CD4-positive, alpha-beta T cell treated with Interferon alpha-2 for 1 hour (primary cell): ENCODE data around the gene COMMD4.
"Not testable (repeated sequence)": the region's sequence is repeated elsewhere in the genome, so short reads cannot be mapped to it uniquely, and the experiment has no call there.

Source experiments
- DNase-seq, 2 donors: peaks; one replicate each; pipeline ENCODE4 v3.0.0-alpha.2; 2020 to 2022

The COMMD4 gene

DNA sequence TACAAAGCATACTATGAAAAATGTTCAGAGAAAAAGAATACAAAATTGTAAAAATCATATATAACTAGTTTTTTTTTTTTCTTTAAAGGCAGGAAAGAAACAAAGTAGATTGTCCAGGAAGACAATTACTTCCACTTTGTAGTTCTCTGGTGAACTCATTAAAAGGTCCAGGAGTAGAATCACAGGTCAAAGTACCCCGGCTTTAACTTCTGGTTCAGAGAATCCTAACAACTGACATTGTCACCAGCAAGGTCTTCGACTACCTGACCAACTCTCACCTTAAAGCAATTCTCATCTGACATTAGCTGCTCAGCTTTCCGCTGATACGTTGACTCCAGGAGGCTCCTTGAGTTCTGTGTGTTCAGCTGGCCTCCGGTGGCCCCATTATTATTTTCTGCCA is 48.1 kb downstream of the COMMD4 start:
- DNase-seq, result not testable (repeated sequence)
